IMR-90 (cell line): ENCODE data around the gene OPCML.

Experiments used
- CEBPB ChIP-seq: IDR thresholded peaks from 2 replicates; pipeline ENCODE4 v1.6.1; 2012; ENCODE audit warnings: low read depth, low read length, improper control_type of control experiment
- MXI1 ChIP-seq: IDR thresholded peaks from 2 replicates; pipeline ENCODE4 v1.6.1; 2012; ENCODE audit warnings: low read depth, mild to moderate bottlenecking, low read length, moderate library complexity, borderline replicate concordance
- POLR2A ChIP-seq: IDR thresholded peaks from 2 replicates; pipeline ENCODE4 v1.6.1; 2012; ENCODE audit warnings: mild to moderate bottlenecking, low read depth, low read length
- RAD21 ChIP-seq: IDR thresholded peaks from 2 replicates; pipeline ENCODE4 v1.6.1; 2012; ENCODE audit warnings: low read length, improper control_type of control experiment
- TF ChIP-seq, protein P1 (sequence below): conservative IDR thresholded peaks from 2 replicates; pipeline ENCODE4 v1.5.1; 2012; ENCODE audit warnings: mild to moderate bottlenecking, low read depth, low read length, improper control_type of control experiment
- TF ChIP-seq, protein P2 (sequence below): fragments of 150-350 bp; IDR thresholded peaks from 2 replicates; pipeline ENCODE4 v1.6.1; 2017; ENCODE audit warnings: mild to moderate bottlenecking, antibody characterized with exemption, low read length, low read depth

DNA sequence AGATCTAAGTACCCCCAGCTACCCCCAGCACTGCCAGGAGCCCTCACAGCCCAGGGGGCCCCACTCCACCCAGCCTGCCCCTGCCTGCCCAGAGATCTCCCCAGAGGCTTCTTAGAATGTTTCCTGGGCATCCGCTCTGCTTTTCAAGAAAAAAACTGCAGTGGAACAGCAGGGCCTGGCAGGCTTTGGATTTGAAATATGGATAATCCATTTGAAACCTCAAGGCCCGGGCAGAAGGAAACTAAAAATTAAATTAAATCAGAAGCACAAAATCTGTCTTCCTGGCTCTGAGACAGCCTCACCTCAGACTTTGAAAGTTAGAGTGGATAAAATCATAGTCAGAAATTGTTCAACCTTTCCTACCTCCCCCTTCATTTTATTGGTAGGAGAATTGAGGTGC is 273.6 kb downstream of the OPCML start:
- TF ChIP-seq CEBPB (no peak), RAD21 (no peak), POLR2A (no peak), MXI1 (no peak)
- TF ChIP-seq, protein P1, sequence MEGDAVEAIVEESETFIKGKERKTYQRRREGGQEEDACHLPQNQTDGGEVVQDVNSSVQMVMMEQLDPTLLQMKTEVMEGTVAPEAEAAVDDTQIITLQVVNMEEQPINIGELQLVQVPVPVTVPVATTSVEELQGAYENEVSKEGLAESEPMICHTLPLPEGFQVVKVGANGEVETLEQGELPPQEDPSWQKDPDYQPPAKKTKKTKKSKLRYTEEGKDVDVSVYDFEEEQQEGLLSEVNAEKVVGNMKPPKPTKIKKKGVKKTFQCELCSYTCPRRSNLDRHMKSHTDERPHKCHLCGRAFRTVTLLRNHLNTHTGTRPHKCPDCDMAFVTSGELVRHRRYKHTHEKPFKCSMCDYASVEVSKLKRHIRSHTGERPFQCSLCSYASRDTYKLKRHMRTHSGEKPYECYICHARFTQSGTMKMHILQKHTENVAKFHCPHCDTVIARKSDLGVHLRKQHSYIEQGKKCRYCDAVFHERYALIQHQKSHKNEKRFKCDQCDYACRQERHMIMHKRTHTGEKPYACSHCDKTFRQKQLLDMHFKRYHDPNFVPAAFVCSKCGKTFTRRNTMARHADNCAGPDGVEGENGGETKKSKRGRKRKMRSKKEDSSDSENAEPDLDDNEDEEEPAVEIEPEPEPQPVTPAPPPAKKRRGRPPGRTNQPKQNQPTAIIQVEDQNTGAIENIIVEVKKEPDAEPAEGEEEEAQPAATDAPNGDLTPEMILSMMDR, result no peak
- TF ChIP-seq, protein P2, sequence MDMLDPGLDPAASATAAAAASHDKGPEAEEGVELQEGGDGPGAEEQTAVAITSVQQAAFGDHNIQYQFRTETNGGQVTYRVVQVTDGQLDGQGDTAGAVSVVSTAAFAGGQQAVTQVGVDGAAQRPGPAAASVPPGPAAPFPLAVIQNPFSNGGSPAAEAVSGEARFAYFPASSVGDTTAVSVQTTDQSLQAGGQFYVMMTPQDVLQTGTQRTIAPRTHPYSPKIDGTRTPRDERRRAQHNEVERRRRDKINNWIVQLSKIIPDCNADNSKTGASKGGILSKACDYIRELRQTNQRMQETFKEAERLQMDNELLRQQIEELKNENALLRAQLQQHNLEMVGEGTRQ, result no peak
